Dendritic cell treated with granulocyte-macrophage colony-stimulating factor and Interleukin-4, amounts not matched to agents 40 ng/mL and 50 ng/mL, for 4 days (primary cell): ENCODE results near the gene SYT3.

Source experiments
- H3K27ac Mint-ChIP-seq: one replicate; pipeline ENCODE4 v1.8.0; 2022; ENCODE audit warnings: mild to moderate bottlenecking, mixed read lengths
- H3K27me3 Mint-ChIP-seq: one replicate; pipeline ENCODE4 v1.8.0; 2022; ENCODE audit warnings: mild to moderate bottlenecking, mixed read lengths
- H3K36me3 Mint-ChIP-seq: one replicate; pipeline ENCODE4 v1.8.0; 2022; ENCODE audit warnings: low read depth, mixed read lengths
- H3K4me1 Mint-ChIP-seq: one replicate; pipeline ENCODE4 v1.8.0; 2022; ENCODE audit warnings: low read depth, mixed read lengths
- H3K4me3 Mint-ChIP-seq: one replicate; pipeline ENCODE4 v1.8.0; 2022; ENCODE audit warnings: mild to moderate bottlenecking, moderate library complexity, mixed read lengths
- H3K9me3 Mint-ChIP-seq: one replicate; pipeline ENCODE4 v1.8.0; 2022; ENCODE audit warnings: mixed read lengths
- intact Hi-C: fragments of 100-400 bp; cut with micrococcal nuclease; formaldehyde crosslinking; loops from one replicate; pipeline ENCODE4 v1.15.0; 2022

SYT3 gene

GRCh38 chr19:50667759-50668231 is 28.1 kb upstream of the SYT3 start:
- H3K4me1 Mint-ChIP-seq = no peaks in the 10 kb centered on the region
- H3K27me3 Mint-ChIP-seq = peaks cover 76% of the 10 kb centered on the region
- intact Hi-C loops = no loop called here
- H3K9me3 Mint-ChIP-seq = no peaks in the 10 kb centered on the region
- H3K27ac Mint-ChIP-seq = no peak overlapping the region
- H3K36me3 Mint-ChIP-seq = no peaks in the 10 kb centered on the region
- H3K4me3 Mint-ChIP-seq = no peak overlapping the region

- intact Hi-C loops = no loop called here
- Mint-ChIP-seq H3K27me3 (peaks cover 77% of the 10 kb centered on the region), H3K9me3 (no peaks in the 10 kb centered on the region), H3K4me1 (no peaks in the 10 kb centered on the region), H3K36me3 (no peaks in the 10 kb centered on the region), H3K27ac (no peak overlapping the region), H3K4me3 (no peak overlapping the region)
These were observed 27.6 kb upstream of the SYT3 start for GRCh38 chr19:50667177-50667758.

GRCh38 chr19:50666346-50667176 is 26.9 kb upstream of the SYT3 start:
- Mint-ChIP-seq H3K4me3 (no peak overlapping the region), H3K4me1 (no peaks in the 10 kb centered on the region), H3K27ac (no peak overlapping the region), H3K9me3 (no peaks in the 10 kb centered on the region), H3K27me3 (peaks cover 77% of the 10 kb centered on the region), H3K36me3 (no peaks in the 10 kb centered on the region)
- intact Hi-C loops = no loop called here

- Mint-ChIP-seq H3K27me3 (peaks cover 69% of the 10 kb centered on the region), H3K4me1 (no peaks in the 10 kb centered on the region), H3K36me3 (no peaks in the 10 kb centered on the region), H3K9me3 (no peaks in the 10 kb centered on the region), H3K27ac (no peak overlapping the region), H3K4me3 (no peak overlapping the region)
- intact Hi-C loops = no loop called here
These were observed 24.5 kb upstream of the SYT3 start for GRCh38 chr19:50664204-50664603.

- Mint-ChIP-seq H3K9me3 (peaks cover 1% of the 10 kb centered on the region), H3K27me3 (peaks cover 71% of the 10 kb centered on the region), H3K27ac (no peak overlapping the region), H3K4me1 (peaks cover 3% of the 10 kb centered on the region), H3K36me3 (peaks cover 2% of the 10 kb centered on the region), H3K4me3 (no peak overlapping the region)
- intact Hi-C loops = no loop called here
These were observed 23.8 kb upstream of the SYT3 start for GRCh38 chr19:50663482-50663790.

GRCh38 chr19:50662651-50663481 is 23.2 kb upstream of the SYT3 start:
- Mint-ChIP-seq H3K9me3 (peaks cover 7% of the 10 kb centered on the region), H3K27ac (no peak overlapping the region), H3K27me3 (peaks cover 75% of the 10 kb centered on the region), H3K4me3 (no peak overlapping the region), H3K36me3 (peaks cover 6% of the 10 kb centered on the region), H3K4me1 (peaks cover 8% of the 10 kb centered on the region)
- intact Hi-C loops = no loop called here

- H3K4me1 Mint-ChIP-seq = peaks cover 11% of the 10 kb centered on the region
- no peak overlapping the region for H3K4me3 Mint-ChIP-seq
- intact Hi-C loops = no loop called here
- H3K27ac Mint-ChIP-seq = no peak overlapping the region
- peaks cover 6% of the 10 kb centered on the region for H3K36me3 Mint-ChIP-seq
- peaks cover 12% of the 10 kb centered on the region for H3K9me3 Mint-ChIP-seq
- peaks cover 80% of the 10 kb centered on the region for H3K27me3 Mint-ChIP-seq
These were observed 22.3 kb upstream of the SYT3 start for GRCh38 chr19:50661766-50662650.

GRCh38 chr19:50661023-50661422 is 21.3 kb upstream of the SYT3 start:
- Mint-ChIP-seq H3K4me3 (no peak overlapping the region), H3K4me1 (peaks cover 11% of the 10 kb centered on the region), H3K36me3 (peaks cover 6% of the 10 kb centered on the region), H3K27me3 (peaks cover 78% of the 10 kb centered on the region), H3K27ac (no peak overlapping the region), H3K9me3 (peaks cover 19% of the 10 kb centered on the region)
- intact Hi-C loops = no loop called here

GRCh38 chr19:50660088-50660366 is 20.3 kb upstream of the SYT3 start:
- Mint-ChIP-seq H3K4me1 (peaks cover 11% of the 10 kb centered on the region), H3K4me3 (no peak overlapping the region), H3K27me3 (peaks cover 81% of the 10 kb centered on the region), H3K36me3 (peaks cover 6% of the 10 kb centered on the region), H3K27ac (no peak overlapping the region), H3K9me3 (peaks cover 29% of the 10 kb centered on the region)
- intact Hi-C loops = no loop called here

GRCh38 chr19:50659318-50660087 is 19.8 kb upstream of the SYT3 start:
- Mint-ChIP-seq H3K9me3 (peaks cover 34% of the 10 kb centered on the region), H3K27me3 (peaks cover 79% of the 10 kb centered on the region), H3K4me1 (peaks cover 11% of the 10 kb centered on the region), H3K27ac (no peak overlapping the region), H3K36me3 (peaks cover 6% of the 10 kb centered on the region), H3K4me3 (no peak overlapping the region)
- intact Hi-C loops = no loop called here

GRCh38 chr19:50658441-50659317 is 19.0 kb upstream of the SYT3 start:
- peak overlapping the region; percentile 64 for H3K4me3 Mint-ChIP-seq
- intact Hi-C loops = no loop called here
- H3K4me1 Mint-ChIP-seq = peaks cover 11% of the 10 kb centered on the region
- peaks cover 34% of the 10 kb centered on the region for H3K9me3 Mint-ChIP-seq
- H3K27me3 Mint-ChIP-seq = peaks cover 79% of the 10 kb centered on the region
- H3K27ac Mint-ChIP-seq = peak overlapping the region; percentile 71
- H3K36me3 Mint-ChIP-seq = peaks cover 6% of the 10 kb centered on the region

- intact Hi-C loops = no loop called here
- H3K27ac Mint-ChIP-seq = peak overlapping the region; percentile 71
- peaks cover 77% of the 10 kb centered on the region for H3K27me3 Mint-ChIP-seq
- peaks cover 11% of the 10 kb centered on the region for H3K4me1 Mint-ChIP-seq
- peak overlapping the region; percentile 64 for H3K4me3 Mint-ChIP-seq
- H3K36me3 Mint-ChIP-seq = peaks cover 6% of the 10 kb centered on the region
- H3K9me3 Mint-ChIP-seq = peaks cover 34% of the 10 kb centered on the region
These were observed 18.2 kb upstream of the SYT3 start for GRCh38 chr19:50657712-50658440.
